ENCODE data around the gene CELF5. TPM values are rescaled to one million over a fixed set of nuclear protein-coding genes. Genes with fewer than 3 reads are reported as not detected.

CELF5 gene
- total and polyA plus RNA-seq, 9 of the 15 experiments (the other 6 are each of a cell fraction or from before 2014, with no cell fraction given) = 0.01 to 0.56 (median 0.22) TPM

DNA sequence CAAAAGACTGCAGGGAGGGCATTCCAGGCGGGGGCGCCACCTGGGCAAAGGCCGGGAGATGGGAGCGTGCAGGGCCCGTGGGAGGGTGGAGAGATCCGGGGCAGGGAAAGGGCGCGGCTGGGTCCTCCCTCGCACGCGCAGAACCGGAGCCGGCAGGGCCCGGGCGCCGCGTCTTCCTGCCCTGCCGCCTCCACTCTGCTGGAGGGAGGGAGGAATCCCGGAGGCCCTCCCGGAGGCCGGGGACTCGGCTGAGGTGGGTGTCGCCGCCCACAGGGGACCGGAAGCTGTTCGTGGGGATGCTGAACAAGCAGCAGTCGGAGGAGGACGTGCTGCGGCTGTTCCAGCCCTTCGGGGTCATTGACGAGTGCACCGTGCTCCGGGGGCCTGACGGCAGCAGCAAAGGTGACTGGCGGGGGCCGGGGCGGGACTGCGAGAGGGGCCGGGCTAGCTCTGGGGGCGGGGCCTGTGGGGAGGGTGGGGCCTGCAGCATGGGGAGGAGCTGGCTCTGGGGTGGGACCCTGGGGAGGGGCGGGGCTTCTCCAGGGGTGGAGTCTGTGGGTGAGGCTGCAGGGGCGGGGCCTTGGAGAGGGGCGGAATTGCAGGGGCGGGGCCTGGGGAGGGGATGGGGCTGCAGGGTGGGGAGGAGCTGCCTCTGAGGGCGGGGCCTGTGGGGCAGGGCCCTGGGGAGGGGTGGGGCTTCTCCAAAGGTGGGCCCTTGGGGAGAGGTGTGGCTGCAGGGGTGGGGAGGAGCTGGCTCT lies 51.3 kb downstream of the CELF5 start (continued):
- TF ChIP-seq, protein P1, sequence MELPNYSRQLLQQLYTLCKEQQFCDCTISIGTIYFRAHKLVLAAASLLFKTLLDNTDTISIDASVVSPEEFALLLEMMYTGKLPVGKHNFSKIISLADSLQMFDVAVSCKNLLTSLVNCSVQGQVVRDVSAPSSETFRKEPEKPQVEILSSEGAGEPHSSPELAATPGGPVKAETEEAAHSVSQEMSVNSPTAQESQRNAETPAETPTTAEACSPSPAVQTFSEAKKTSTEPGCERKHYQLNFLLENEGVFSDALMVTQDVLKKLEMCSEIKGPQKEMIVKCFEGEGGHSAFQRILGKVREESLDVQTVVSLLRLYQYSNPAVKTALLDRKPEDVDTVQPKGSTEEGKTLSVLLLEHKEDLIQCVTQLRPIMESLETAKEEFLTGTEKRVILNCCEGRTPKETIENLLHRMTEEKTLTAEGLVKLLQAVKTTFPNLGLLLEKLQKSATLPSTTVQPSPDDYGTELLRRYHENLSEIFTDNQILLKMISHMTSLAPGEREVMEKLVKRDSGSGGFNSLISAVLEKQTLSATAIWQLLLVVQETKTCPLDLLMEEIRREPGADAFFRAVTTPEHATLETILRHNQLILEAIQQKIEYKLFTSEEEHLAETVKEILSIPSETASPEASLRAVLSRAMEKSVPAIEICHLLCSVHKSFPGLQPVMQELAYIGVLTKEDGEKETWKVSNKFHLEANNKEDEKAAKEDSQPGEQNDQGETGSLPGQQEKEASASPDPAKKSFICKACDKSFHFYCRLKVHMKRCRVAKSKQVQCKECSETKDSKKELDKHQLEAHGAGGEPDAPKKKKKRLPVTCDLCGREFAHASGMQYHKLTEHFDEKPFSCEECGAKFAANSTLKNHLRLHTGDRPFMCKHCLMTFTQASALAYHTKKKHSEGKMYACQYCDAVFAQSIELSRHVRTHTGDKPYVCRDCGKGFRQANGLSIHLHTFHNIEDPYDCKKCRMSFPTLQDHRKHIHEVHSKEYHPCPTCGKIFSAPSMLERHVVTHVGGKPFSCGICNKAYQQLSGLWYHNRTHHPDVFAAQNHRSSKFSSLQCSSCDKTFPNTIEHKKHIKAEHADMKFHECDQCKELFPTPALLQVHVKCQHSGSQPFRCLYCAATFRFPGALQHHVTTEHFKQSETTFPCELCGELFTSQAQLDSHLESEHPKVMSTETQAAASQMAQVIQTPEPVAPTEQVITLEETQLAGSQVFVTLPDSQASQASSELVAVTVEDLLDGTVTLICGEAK (IDR thresholded peaks at IDR 0.05) = peak; percentile 69
- TF ChIP-seq, protein P1 (CRISPR knock-in tag; IDR thresholded peaks at IDR 0.05) = no peak
- TF ChIP-seq RCOR1 (IDR thresholded peaks at IDR 0.05; ENCODE audit: borderline replicate concordance in 1 of 2, low read depth in 2 of 2, low read length in 2 of 2) (peak in 1 of 2 experiments; percentile 8; a peak in 1 of 4 replicates), CC2D1A (IDR thresholded peaks at IDR 0.05) (no peak), MEIS2 (IDR thresholded peaks at IDR 0.05; ENCODE audit: partially characterized antibody) (no peak), GABPA (tag; conservative IDR thresholded peaks at IDR 0.05; ENCODE audit: low read depth) (peak; percentile 82), KLF13 (tag; IDR thresholded peaks at IDR 0.05; ENCODE audit: borderline replicate concordance, low read depth) (no peak; the same call in 1 of the 2 replicates), ZNF431 (CRISPR knock-in tag; IDR thresholded peaks at IDR 0.05) (no peak), BACH1 (tag; IDR thresholded peaks at IDR 0.05) (no peak), MTA1 (IDR thresholded peaks at IDR 0.05; ENCODE audit: borderline replicate concordance) (0 out of 2 replicates have a peak, but pooled peaks have one; percentile 25), SMARCA4 (IDR thresholded peaks at IDR 0.05) (peak; percentile 54), RB1 (IDR thresholded peaks at IDR 0.05; ENCODE audit: low read depth) (peak; percentile 65; the same call in 1 of the 2 replicates), PTBP1 (IDR thresholded peaks at IDR 0.05; ENCODE audit: low read depth, low read length) (no peak), CTCFL (IDR thresholded peaks at IDR 0.05; ENCODE audit: borderline replicate concordance, insufficient read depth, low read depth, low read length, poor library complexity, severe bottlenecking) (peak; percentile 77), PHTF2 (CRISPR knock-in tag; IDR thresholded peaks at IDR 0.05) (no peak), RBM22 (IDR thresholded peaks at IDR 0.05; ENCODE audit: low read depth, low read length, poor library complexity, severe bottlenecking) (no peak)

All from K562 (cell line).